GM20431 (cell line): ENCODE measurements around the gene TFAP2E.
"Not testable (repeated sequence)": the region's sequence is repeated elsewhere in the genome, so short reads cannot be mapped to it uniquely, and the experiment has no call there.

Experiments
- in situ Hi-C: fragments of 300-500 bp; cut with MseI, MboI; formaldehyde crosslinking; loops from one replicate; pipeline ENCODE4 v1.15.0; 2020; ENCODE audit warnings: low sequenced_read_pairs; ENCODE audit not compliant: unreplicated experiment

The TFAP2E gene

GRCh38 chr1:35569936-35570335, 3.2 kb upstream of the TFAP2E start:
- in situ Hi-C loops: loop anchor here (10.0 kb wide), 2 partner anchors 115 to 155 kb away; no protein-coding TSS in a partner anchor

GRCh38 chr1:35570589-35571137, 2.5 kb upstream of the TFAP2E start:
- in situ Hi-C loops: no loop called here

- in situ Hi-C loops: no loop called here
Measured at GRCh38 chr1:35571263-35571662, 1.9 kb upstream of the TFAP2E start.

DNA sequence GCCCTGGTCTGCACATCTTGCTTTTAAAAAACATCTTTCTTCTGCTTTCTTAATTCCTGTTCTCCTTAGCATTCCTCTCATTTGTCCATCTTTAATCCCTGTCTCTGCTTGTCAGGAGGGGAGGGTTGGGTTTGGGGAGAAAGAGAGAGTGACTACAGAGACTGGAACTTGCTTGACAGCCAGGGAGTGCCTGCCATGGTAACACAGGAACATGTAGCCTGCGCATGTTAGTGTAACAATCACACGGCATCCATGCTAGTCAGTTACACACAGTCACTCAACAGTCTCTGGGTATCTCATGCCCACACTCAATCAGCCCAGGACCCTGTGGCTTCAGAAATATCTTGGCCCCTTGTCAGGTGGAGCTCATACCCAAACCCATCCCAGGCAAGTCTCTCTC, 818 bp upstream of the TFAP2E start:
- in situ Hi-C loops: no loop called here

GRCh38 chr1:35574125-35574654, 1.1 kb downstream of the TFAP2E start:
- in situ Hi-C loops: no loop called here

DNA sequence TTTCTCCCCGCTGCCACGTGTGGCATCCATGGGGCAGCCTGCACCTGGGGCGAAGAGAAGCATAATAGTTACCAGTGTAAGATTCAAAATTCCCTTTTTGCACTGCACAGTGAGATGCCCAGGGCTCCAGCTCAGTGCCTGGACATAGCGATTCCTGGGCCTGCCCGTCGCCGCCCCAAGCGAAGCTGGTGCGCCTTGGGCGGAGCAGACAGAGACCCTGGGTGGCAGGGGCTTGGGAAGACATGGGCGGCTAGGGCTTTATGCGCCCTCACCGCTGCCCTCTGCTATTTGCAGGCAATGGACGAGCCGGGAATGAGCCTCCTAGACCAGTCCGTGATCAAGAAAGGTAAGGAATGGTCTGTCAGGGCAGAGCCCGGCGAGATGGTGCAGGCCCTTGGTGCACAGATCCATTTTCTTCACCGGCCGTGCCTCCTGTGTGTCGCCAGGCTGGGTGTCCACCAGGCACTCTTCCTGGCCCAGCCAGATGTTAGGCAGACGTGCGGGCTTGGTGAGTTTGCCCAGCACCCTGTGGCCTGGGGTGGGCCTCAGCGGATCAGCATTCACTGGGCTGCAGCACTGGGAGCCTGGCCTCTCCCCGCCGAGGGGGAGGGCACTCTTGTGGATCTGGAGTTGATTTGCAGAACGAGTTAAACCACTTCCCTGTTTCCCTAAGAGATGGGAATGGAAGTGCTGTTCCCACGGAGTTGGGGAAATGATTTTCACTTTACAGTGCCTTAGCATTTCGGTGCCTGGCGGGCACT, 1.7 kb downstream of the TFAP2E start:
- in situ Hi-C loops: no loop called here

GRCh38 chr1:35575416-35575958, 2.4 kb downstream of the TFAP2E start:
- in situ Hi-C loops: no loop called here

DNA sequence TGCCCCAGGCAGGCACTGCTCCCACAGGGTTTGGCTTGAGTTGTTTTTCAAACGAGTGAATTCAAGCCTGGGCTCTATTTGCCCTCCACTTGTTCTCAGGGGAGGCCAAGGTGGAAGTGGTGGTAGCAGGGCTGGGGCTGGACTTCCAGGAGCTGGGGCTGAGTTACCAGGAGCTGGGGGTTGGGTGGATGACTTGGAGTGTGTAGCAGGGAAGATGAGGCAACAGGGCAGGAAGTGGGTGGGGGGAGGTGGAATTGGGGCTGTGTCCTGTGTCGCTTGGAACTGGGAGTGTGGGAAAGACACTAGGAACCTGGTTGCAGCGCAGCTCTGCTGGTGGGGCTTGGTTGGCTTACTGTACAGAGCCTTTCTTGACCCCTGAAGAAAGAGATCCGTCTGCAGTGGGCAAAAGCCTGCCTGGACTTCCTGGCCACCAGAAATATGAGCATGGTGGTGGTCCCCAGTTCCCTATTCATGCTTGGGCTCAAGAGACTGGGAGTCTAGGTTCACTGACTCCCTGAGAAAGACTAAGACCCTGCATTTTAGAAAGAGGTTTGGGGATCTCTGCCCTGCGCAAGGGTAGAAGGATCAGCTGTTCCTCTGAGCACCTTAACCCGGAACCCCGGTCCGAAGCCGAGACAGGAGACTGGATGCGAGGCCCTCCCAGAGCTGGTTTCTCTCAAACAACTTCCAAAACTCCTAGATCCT, 3.1 kb downstream of the TFAP2E start:
- in situ Hi-C loops: no loop called here

- in situ Hi-C loops: not testable (repeated sequence)
Measured at GRCh38 chr1:35576766-35577070, 3.6 kb downstream of the TFAP2E start.

DNA sequence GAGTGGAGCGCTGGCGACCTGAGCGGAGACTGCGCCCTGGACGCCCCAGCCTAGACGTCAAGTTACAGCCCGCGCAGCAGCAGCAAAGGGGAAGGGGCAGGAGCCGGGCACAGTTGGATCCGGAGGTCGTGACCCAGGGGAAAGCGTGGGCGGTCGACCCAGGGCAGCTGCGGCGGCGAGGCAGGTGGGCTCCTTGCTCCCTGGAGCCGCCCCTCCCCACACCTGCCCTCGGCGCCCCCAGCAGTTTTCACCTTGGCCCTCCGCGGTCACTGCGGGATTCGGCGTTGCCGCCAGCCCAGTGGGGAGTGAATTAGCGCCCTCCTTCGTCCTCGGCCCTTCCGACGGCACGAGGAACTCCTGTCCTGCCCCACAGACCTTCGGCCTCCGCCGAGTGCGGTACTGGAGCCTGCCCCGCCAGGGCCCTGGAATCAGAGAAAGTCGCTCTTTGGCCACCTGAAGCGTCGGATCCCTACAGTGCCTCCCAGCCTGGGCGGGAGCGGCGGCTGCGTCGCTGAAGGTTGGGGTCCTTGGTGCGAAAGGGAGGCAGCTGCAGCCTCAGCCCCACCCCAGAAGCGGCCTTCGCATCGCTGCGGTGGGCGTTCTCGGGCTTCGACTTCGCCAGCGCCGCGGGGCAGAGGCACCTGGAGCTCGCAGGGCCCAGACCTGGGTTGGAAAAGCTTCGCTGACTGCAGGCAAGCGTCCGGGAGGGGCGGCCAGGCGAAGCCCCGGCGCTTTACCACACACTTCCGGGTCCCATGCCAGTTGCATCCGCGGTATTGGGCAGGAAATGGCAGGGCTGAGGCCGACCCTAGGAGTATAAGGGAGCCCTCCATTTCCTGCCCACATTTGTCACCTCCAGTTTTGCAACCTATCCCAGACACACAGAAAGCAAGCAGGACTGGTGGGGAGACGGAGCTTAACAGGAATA, 4.2 kb downstream of the TFAP2E start:
- in situ Hi-C loops: no loop called here

GRCh38 chr1:35580949-35581388, 7.9 kb downstream of the TFAP2E start:
- in situ Hi-C loops: no loop called here

DNA sequence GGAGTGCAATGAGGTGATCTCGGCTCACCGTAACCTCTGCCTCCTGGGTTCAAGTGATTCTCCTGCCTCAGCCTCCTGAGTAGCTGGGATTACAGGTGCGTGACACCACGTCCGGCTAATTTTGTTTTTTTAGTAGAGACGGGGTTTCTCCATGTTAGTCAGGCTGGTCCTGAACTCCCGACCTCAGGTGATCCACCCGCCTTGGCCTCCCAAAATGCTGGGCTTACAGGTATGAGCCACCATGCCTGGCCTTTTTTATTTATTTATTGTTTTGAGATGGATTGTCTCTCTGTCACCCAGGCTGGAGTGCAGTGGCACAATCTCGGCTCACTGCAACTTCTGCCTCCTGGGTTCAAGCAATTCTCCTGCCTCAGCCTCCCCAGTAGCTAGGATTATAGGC, 8.5 kb downstream of the TFAP2E start:
- in situ Hi-C loops: not testable (repeated sequence)

DNA sequence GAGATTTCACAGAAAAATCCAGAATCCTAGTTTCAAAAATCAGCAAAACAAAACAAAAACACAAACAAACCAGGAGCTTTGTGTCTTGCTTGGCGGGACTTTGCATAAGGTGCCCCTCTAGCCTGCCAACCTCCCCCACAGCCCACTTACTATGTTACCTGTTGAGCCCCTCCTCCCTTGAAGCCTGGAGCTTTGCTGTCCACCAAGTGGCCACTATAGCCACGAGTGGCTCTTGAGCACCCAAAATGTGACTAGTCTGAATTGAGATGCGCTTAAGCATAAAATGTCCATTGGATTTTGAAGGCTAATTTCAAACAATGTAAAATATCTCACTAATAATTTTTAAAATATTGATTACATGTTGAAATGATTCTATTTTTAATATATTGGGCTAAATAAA, 12.2 kb downstream of the TFAP2E start:
- in situ Hi-C loops: no loop called here

GRCh38 chr1:35585805-35586204, 12.7 kb downstream of the TFAP2E start:
- in situ Hi-C loops: not testable (repeated sequence)

DNA sequence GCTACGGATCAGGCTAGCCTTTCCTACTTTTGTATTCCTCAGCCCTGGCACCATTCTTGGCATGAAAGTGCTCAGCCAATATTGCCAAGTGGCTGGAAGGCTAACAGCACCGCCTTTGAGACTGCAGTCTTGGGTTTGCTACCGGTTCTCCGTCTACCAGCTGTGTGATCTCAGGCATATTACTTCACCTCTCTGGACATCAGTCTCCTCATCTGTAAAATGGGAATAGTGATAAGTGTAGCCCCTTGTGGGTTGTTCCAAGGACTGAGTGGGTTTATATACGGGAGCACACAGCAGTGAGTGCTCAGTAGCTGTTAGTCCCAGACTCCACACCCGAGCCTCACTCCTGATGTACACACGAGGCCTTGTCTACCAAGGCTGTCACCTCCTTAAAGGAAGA, 13.7 kb downstream of the TFAP2E start:
- in situ Hi-C loops: no loop called here

DNA sequence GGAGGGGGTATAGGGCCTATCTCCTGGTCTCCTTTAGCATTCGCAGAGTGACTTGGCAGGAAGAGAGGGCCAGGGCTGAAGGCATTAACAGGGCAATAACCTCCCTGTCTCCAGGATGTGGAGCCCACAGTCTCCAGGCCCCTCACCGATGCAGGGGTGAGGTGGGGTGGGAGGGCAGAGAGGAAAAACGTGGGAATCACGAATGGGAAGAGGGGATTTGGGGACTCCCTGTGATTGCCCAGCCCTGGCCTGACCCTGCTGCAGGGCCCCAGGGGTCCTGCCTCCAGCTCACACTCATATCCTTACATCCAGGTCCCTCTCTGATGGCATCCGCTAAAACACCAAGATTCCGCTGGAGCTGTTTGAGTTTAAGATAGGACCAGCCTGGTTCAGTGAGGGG, 14.6 kb downstream of the TFAP2E start:
- in situ Hi-C loops: no loop called here

GRCh38 chr1:35588197-35588910, 15.2 kb downstream of the TFAP2E start:
- in situ Hi-C loops: no loop called here

- in situ Hi-C loops: no loop called here
Measured at GRCh38 chr1:35589516-35590427, 16.7 kb downstream of the TFAP2E start.
